ENCODE results near the gene RAB8B. TPM values are rescaled to one million over a fixed set of nuclear protein-coding genes. Genes with fewer than 3 reads are reported as not detected.

Gene RAB8B
- total and polyA plus RNA-seq, 2 experiments from 2014 or later = 16.4 to 36.9 TPM

DNA sequence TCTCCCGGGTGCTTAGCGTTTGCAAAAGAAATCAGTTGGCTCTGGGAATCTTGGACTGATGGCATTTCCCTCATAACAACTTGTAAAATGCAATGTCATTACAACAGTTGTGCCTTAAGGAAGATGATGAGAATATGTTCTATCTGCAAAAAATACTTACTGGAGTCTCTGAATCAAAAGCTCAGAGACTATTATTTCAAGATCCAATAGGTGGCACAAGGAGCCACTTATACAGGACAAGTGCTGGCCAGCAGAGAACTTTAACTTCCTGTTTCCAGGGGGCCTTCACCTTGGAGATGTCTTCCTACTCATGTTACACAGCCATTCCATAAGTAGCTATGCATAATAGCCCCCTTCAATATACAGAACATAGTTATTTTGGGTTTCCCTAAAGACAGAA is 23.2 kb upstream of the RAB8B start:
- no peak for DNase-seq (ENCODE audit: low spot score)
- TF ChIP-seq EZH2phosphoT487 (IDR thresholded peaks at IDR 0.05; ENCODE audit: low read depth, severe bottlenecking, unreplicated experiment) (no peak), EZH2 (IDR thresholded peaks at IDR 0.05; ENCODE audit: borderline replicate concordance) (no peak)
- TF ChIP-seq, protein P1, sequence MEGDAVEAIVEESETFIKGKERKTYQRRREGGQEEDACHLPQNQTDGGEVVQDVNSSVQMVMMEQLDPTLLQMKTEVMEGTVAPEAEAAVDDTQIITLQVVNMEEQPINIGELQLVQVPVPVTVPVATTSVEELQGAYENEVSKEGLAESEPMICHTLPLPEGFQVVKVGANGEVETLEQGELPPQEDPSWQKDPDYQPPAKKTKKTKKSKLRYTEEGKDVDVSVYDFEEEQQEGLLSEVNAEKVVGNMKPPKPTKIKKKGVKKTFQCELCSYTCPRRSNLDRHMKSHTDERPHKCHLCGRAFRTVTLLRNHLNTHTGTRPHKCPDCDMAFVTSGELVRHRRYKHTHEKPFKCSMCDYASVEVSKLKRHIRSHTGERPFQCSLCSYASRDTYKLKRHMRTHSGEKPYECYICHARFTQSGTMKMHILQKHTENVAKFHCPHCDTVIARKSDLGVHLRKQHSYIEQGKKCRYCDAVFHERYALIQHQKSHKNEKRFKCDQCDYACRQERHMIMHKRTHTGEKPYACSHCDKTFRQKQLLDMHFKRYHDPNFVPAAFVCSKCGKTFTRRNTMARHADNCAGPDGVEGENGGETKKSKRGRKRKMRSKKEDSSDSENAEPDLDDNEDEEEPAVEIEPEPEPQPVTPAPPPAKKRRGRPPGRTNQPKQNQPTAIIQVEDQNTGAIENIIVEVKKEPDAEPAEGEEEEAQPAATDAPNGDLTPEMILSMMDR (IDR thresholded peaks at IDR 0.05; ENCODE audit: poor library complexity) = no peak
- H3K79me2 ChIP-seq = no peaks in the 10 kb centered on the region

DNA sequence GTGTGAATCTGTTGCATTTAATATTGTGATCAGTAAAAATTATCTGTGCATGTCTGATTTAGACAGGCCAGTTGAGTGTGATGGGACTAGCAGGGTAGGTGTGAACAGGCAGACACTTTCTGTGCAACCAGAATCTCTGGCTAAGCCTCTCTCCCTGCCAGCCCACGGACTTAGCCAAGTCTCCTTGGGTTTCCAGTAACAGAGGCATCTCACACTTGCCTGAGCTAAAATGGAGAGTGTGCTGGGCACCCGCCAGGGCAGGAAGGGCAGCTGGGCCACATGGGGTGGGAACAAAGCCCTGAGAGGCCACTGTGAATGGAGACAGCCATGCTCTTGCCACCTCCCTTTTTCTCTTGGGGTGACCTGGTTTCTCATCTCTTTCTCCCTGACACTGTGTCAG is 19.6 kb upstream of the RAB8B start:
- no peaks in the 10 kb centered on the region for H3K4me1 ChIP-seq (ENCODE audit: insufficient read depth)
- H3K27me3 ChIP-seq = no peaks in the 10 kb centered on the region
- H3K4me3 ChIP-seq = no peak overlapping the region
- no peaks in the 10 kb centered on the region for H4K20me1 ChIP-seq (ENCODE audit: insufficient read depth, poor library complexity, severe bottlenecking)
- WGBS (ENCODE audit: low lambda C conversion rate, missing lambda C conversion rate) = 67% methylated on average over 2 of the region's 2 CpGs
- no peak for DNase-seq (ENCODE audit: low spot score)
- H3K27ac ChIP-seq = no peak overlapping the region
- TF ChIP-seq, protein P1 (IDR thresholded peaks at IDR 0.05; ENCODE audit: poor library complexity) = no peak
- TF ChIP-seq EZH2phosphoT487 (IDR thresholded peaks at IDR 0.05; ENCODE audit: low read depth, severe bottlenecking, unreplicated experiment) (no peak), EZH2 (IDR thresholded peaks at IDR 0.05; ENCODE audit: borderline replicate concordance) (no peak)
- no peak overlapping the region for H2AFZ ChIP-seq
- no peaks in the 10 kb centered on the region for H3K9me3 ChIP-seq (ENCODE audit: low read depth)
- no peaks in the 10 kb centered on the region for H3K36me3 ChIP-seq (replicated peaks; ENCODE audit: insufficient read depth, low read depth)
- no peaks in the 10 kb centered on the region for H3K79me2 ChIP-seq
- H3K9me2 ChIP-seq (replicated peaks; ENCODE audit: insufficient read depth) = no peaks in the 10 kb centered on the region
- no peak overlapping the region for H3K4me2 ChIP-seq

More for the DNA sequence above, 23.2 kb upstream of the RAB8B start:
- no peak overlapping the region for H3K27ac ChIP-seq
- no peaks in the 10 kb centered on the region for H4K20me1 ChIP-seq (ENCODE audit: insufficient read depth, poor library complexity, severe bottlenecking)
- no peak overlapping the region for H3K4me2 ChIP-seq
- no peaks in the 10 kb centered on the region for H3K4me1 ChIP-seq (ENCODE audit: insufficient read depth)
- H3K9me3 ChIP-seq (ENCODE audit: low read depth) = no peaks in the 10 kb centered on the region
- no peak overlapping the region for H3K4me3 ChIP-seq
- no peak overlapping the region for H2AFZ ChIP-seq
- no peaks in the 10 kb centered on the region for H3K36me3 ChIP-seq (replicated peaks; ENCODE audit: insufficient read depth, low read depth)
- no peaks in the 10 kb centered on the region for H3K27me3 ChIP-seq
- 89% methylated on average over 2 of the region's 2 CpGs for WGBS (ENCODE audit: low lambda C conversion rate, missing lambda C conversion rate)
- H3K9me2 ChIP-seq (replicated peaks; ENCODE audit: insufficient read depth) = no peaks in the 10 kb centered on the region

DNA sequence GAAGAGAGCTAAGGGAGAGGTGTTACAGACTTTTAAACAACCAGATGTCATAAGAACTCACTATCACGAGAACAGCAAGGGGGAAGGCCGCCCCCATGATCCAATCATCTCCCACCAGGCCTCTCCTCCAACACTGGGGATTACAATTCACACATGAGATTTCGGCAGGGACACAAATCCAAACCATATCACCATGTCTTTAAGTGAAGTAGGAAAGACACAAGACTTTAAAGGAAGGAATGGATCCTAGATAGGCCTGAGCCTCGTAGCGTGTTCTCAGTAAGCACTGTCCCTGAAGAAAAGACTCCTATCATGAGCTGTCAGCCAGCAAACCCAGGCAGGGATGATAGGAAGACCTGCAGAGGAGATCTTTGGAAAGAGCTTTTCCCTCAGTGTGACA is 17.0 kb upstream of the RAB8B start:
- Histone ChIP-seq H3K27ac (no peak overlapping the region), H3K9me3 (ENCODE audit: low read depth) (no peaks in the 10 kb centered on the region), H4K20me1 (ENCODE audit: insufficient read depth, poor library complexity, severe bottlenecking) (no peaks in the 10 kb centered on the region), H3K9me2 (replicated peaks; ENCODE audit: insufficient read depth) (no peaks in the 10 kb centered on the region), H3K27me3 (no peaks in the 10 kb centered on the region), H3K4me3 (no peak overlapping the region), H3K4me2 (no peak overlapping the region), H3K79me2 (no peaks in the 10 kb centered on the region), H3K36me3 (replicated peaks; ENCODE audit: insufficient read depth, low read depth) (no peaks in the 10 kb centered on the region), H2AFZ (no peak overlapping the region), H3K4me1 (ENCODE audit: insufficient read depth) (no peaks in the 10 kb centered on the region)
- DNase-seq (ENCODE audit: low spot score) = no peak
- TF ChIP-seq EZH2 (IDR thresholded peaks at IDR 0.05; ENCODE audit: borderline replicate concordance) = no peak
- TF ChIP-seq, protein P1 (IDR thresholded peaks at IDR 0.05; ENCODE audit: poor library complexity) = no peak
- no peak for TF ChIP-seq EZH2phosphoT487 (IDR thresholded peaks at IDR 0.05; ENCODE audit: low read depth, severe bottlenecking, unreplicated experiment)
- 81% methylated on average over 5 of the region's 5 CpGs for WGBS (ENCODE audit: low lambda C conversion rate, missing lambda C conversion rate)
